Liver (tissue), 9 donors: ENCODE results near the gene RING1. TPM values are rescaled to one million over a fixed set of nuclear protein-coding genes. Genes with fewer than 3 reads are reported as not detected.

ENCODE experiments used
- DNase-seq: peaks from one replicate; pipeline ENCODE4 v3.0.0-alpha.2; 2017; ENCODE audit warnings: low spot score
- H3K27ac ChIP-seq, 2 donors: one replicate each; pipeline ENCODE4 v1.7.0; 2013; ENCODE audit warnings: inconsistent platforms in 2 of 2, low read length in 2 of 2, control low read depth in 1 of 2, low read depth in 1 of 2, mild to moderate bottlenecking in 1 of 2
- H3K27me3 ChIP-seq, 4 donors: one replicate each; pipeline versions ENCODE4 v1.6.1 to v1.7.0; 2013; ENCODE audit warnings: low read length in 3 of 4, inconsistent platforms in 1 of 4, mild to moderate bottlenecking in 1 of 4, moderate library complexity in 1 of 4; ENCODE audit not compliant: control insufficient read depth in 4 of 4, insufficient read depth in 4 of 4
- H3K36me3 ChIP-seq, 4 donors: one replicate each; pipeline versions ENCODE4 v1.6.1 to v1.7.0; 2013; ENCODE audit warnings: low read length in 3 of 4, mild to moderate bottlenecking in 3 of 4, low read depth in 1 of 4, moderate library complexity in 1 of 4; ENCODE audit not compliant: control insufficient read depth in 4 of 4, insufficient read depth in 3 of 4
- H3K4me1 ChIP-seq, 4 donors: one replicate each; pipeline versions ENCODE4 v1.6.1 to v1.7.0; 2013; ENCODE audit warnings: low read length in 3 of 4, mild to moderate bottlenecking in 3 of 4, moderate library complexity in 1 of 4; ENCODE audit not compliant: control insufficient read depth in 4 of 4, insufficient read depth in 4 of 4
- H3K4me3 ChIP-seq, 3 donors: one replicate each; pipeline versions ENCODE4 v1.6.1 to v1.7.0; 2013; ENCODE audit warnings: low read length in 3 of 3, control low read depth in 1 of 3, low read depth in 1 of 3, mild to moderate bottlenecking in 1 of 3
- H3K9ac ChIP-seq, 2 donors: one replicate each; pipeline ENCODE4 v1.7.0; 2013; ENCODE audit warnings: low read length in 2 of 2, mild to moderate bottlenecking in 2 of 2, moderate library complexity in 2 of 2, control low read depth in 1 of 2, low read depth in 1 of 2
- H3K9me3 ChIP-seq, 4 donors: one replicate each; pipeline versions ENCODE4 v1.6.1 to v1.7.0; 2013; ENCODE audit warnings: low read length in 3 of 4; ENCODE audit not compliant: control insufficient read depth in 4 of 4
- ATF3 ChIP-seq: IDR thresholded peaks from 2 replicates; pipeline ENCODE4 v1.6.1; 2016; ENCODE audit warnings: antibody characterized with exemption
- CTCF ChIP-seq: fragments of 150-350 bp; IDR thresholded peaks from 2 replicates; pipeline ENCODE4 v1.5.1; 2017; ENCODE audit warnings: improper control_type of control experiment, low read depth, low read length; ENCODE audit not compliant: missing input control
- EGR1 ChIP-seq, 2 donors: IDR thresholded peaks; 2 replicates each; pipeline ENCODE4 v1.6.1; 2016 to 2018; ENCODE audit warnings: antibody characterized with exemption in 2 of 2, low read depth in 2 of 2
- FOXA1 ChIP-seq: IDR thresholded peaks from 2 replicates; pipeline ENCODE4 v1.6.1; 2016; ENCODE audit warnings: antibody characterized with exemption
- FOXA2 ChIP-seq: IDR thresholded peaks from 2 replicates; pipeline ENCODE4 v1.6.1; 2016; ENCODE audit warnings: antibody characterized with exemption
- GABPA ChIP-seq, 2 donors: IDR thresholded peaks in 1 of 2; conservative IDR thresholded peaks in 1 of 2; 2 replicates each; pipeline ENCODE4 v1.6.1; 2016; ENCODE audit warnings: antibody characterized with exemption in 2 of 2, mild to moderate bottlenecking in 1 of 2, moderate library complexity in 1 of 2
- HNF4A ChIP-seq, 2 donors: conservative IDR thresholded peaks; 2 replicates each; pipeline ENCODE4 v1.6.1; 2016; ENCODE audit warnings: antibody characterized with exemption in 2 of 2, mild to moderate bottlenecking in 2 of 2
- HNF4G ChIP-seq: IDR thresholded peaks from 2 replicates; pipeline ENCODE4 v1.6.1; 2016; ENCODE audit warnings: antibody characterized with exemption
- MAX ChIP-seq: IDR thresholded peaks from 2 replicates; pipeline ENCODE4 v1.6.1; 2016; ENCODE audit warnings: antibody characterized with exemption
- RXRA ChIP-seq, 2 donors: IDR thresholded peaks; 2 replicates each; pipeline ENCODE4 v1.6.1; 2017 to 2018; ENCODE audit warnings: antibody characterized with exemption in 2 of 2, mild to moderate bottlenecking in 1 of 2
- SP1 ChIP-seq: IDR thresholded peaks from 2 replicates; pipeline ENCODE4 v1.6.1; 2018; ENCODE audit warnings: antibody characterized with exemption, mild to moderate bottlenecking
- TAF1 ChIP-seq: conservative IDR thresholded peaks from 2 replicates; pipeline ENCODE4 v1.6.1; 2016; ENCODE audit warnings: antibody characterized with exemption, mild to moderate bottlenecking
- YY1 ChIP-seq: IDR thresholded peaks from 2 replicates; pipeline ENCODE4 v1.6.1; 2016; ENCODE audit warnings: antibody characterized with exemption, mild to moderate bottlenecking
- ZBTB33 ChIP-seq: IDR thresholded peaks from 2 replicates; pipeline ENCODE4 v1.6.1; 2016; ENCODE audit warnings: antibody characterized with exemption
- WGBS: extraction: QIAGEN DNeasy Blood & Tissue Kit; methylation state at CpG from one replicate; pipeline ENCODE4 v1.1.7; 2013; 5-methylcytosine and 5-hydroxymethylcytosine counted together
- polyA plus RNA-seq, 2 donors: library from polyadenylated mRNA; stranded (reverse) in 1 of 2; unstranded in 1 of 2; fragments of 200-250 nt in 1 of 2; fragments of >200 nt in 1 of 2; fragmentation: Nextera tagmentation in 1 of 2; extraction: Ambion mirVana in 1 of 2; gene quantifications; one replicate each; pipeline versions ENCODE4 v1.2.1 to v1.2.3, GENCODE V29; 2013 to 2015
- total RNA-seq, 2 donors: library from RNA; depleted of rRNA; stranded (reverse); fragments of >200 nt; gene quantifications; one replicate each; pipeline ENCODE4 v1.2.3, GENCODE V29; 2014
- donor health status: healthy.
- donor health status: healthy.
- donor health status: healthy.
- donor health status: healthy.
- donor health status: healthy.

The RING1 gene
- total and polyA plus RNA-seq, 4 donors, result 4.4 to 19.7 (median 14.9) TPM

GRCh38 chr6:33212857-33213165 is 4.5 kb downstream of the RING1 start:
- no peak for DNase-seq
- H3K27me3 ChIP-seq, result no peaks in the 10 kb centered on the region

GRCh38 chr6:33213166-33213988 is 5.1 kb downstream of the RING1 start:
- H3K36me3 ChIP-seq, result peaks cover 0 to 17% (median 7%) of the 10 kb centered on the region in 4 donors
- no peaks in the 10 kb centered on the region for H3K9me3 ChIP-seq
- WGBS, result 3% methylated on average over 43 of the region's 43 CpGs
- H3K4me3 ChIP-seq, result peak overlapping the region in 1 of 3 donors; percentile 31
- H3K27ac ChIP-seq, result no peak overlapping the region
- no peak for DNase-seq
- peaks cover 0 to 22% (median 16%) of the 10 kb centered on the region in 4 donors for H3K4me1 ChIP-seq
- no peaks in the 10 kb centered on the region for H3K27me3 ChIP-seq
- no peak overlapping the region for H3K9ac ChIP-seq
- TF ChIP-seq ZBTB33 (no peak), HNF4A (conservative IDR thresholded peaks at IDR 0.05) (no peak), MAX (no peak), RXRA (IDR thresholded peaks at IDR 0.05) (no peak), FOXA1 (no peak), GABPA (IDR thresholded peaks at IDR 0.05 in 1 of 2, conservative IDR thresholded peaks at IDR 0.05 in 1 of 2) (no peak), FOXA2 (no peak), ATF3 (no peak), EGR1 (IDR thresholded peaks at IDR 0.05; ENCODE audit: low read depth in 2 of 2) (no peak), SP1 (no peak), YY1 (no peak), CTCF (no peak), HNF4G (no peak)

More at GRCh38 chr6:33212857-33213165, 4.5 kb downstream of the RING1 start:
- Histone ChIP-seq H3K36me3 (peaks cover 0 to 17% (median 7%) of the 10 kb centered on the region in 4 donors), H3K9me3 (no peaks in the 10 kb centered on the region), H3K27ac (no peak overlapping the region), H3K4me3 (peak overlapping the region in 1 of 3 donors; percentile 31), H3K4me1 (peaks cover 0 to 22% (median 16%) of the 10 kb centered on the region in 4 donors), H3K9ac (no peak overlapping the region)
- TF ChIP-seq ATF3 (no peak), ZBTB33 (no peak), RXRA (IDR thresholded peaks at IDR 0.05) (no peak), TAF1 (no peak), HNF4A (conservative IDR thresholded peaks at IDR 0.05) (no peak), MAX (no peak), SP1 (no peak)
- WGBS, result 8% methylated on average over 6 of the region's 6 CpGs
